Panc1 (cell line): Measurements from ENCODE around the gene HPF1.

Source experiments
- POLR2AphosphoS5 ChIP-seq: IDR thresholded peaks from 2 replicates; pipeline ENCODE4 v1.6.1; 2012; ENCODE audit warnings: mild to moderate bottlenecking, low read depth, low read length, moderate library complexity
- SIN3A ChIP-seq: IDR thresholded peaks from 2 replicates; pipeline ENCODE4 v1.6.1; 2012; ENCODE audit warnings: low read depth, mild to moderate bottlenecking, low read length, moderate library complexity, borderline replicate concordance; ENCODE audit not compliant: insufficient read depth
- TF ChIP-seq, protein P1 (sequence below): fragments of 450-650 bp; IDR thresholded peaks from 2 replicates; pipeline ENCODE4 v1.5.1; 2017; ENCODE audit warnings: mild to moderate bottlenecking

DNA sequence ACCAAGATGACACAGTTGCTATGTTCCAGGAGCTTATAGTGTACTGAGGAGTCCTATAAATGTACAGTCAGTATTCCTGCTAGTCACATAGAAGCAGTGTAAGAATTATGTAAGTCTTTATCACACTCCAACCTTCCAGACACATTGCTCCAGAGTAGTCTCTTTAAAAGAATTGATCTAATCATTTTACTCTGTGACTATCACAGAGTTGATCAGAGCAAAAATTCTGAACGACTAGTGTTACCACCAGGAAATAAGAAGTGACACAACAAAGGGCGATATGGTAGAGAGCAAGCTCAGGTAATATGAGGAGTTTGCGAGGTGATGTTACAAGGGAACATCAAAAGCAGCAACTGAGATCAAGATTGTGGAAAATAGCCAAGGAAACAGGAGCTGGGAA lies 9.0 kb upstream of the HPF1 start:
- TF ChIP-seq, protein P1, sequence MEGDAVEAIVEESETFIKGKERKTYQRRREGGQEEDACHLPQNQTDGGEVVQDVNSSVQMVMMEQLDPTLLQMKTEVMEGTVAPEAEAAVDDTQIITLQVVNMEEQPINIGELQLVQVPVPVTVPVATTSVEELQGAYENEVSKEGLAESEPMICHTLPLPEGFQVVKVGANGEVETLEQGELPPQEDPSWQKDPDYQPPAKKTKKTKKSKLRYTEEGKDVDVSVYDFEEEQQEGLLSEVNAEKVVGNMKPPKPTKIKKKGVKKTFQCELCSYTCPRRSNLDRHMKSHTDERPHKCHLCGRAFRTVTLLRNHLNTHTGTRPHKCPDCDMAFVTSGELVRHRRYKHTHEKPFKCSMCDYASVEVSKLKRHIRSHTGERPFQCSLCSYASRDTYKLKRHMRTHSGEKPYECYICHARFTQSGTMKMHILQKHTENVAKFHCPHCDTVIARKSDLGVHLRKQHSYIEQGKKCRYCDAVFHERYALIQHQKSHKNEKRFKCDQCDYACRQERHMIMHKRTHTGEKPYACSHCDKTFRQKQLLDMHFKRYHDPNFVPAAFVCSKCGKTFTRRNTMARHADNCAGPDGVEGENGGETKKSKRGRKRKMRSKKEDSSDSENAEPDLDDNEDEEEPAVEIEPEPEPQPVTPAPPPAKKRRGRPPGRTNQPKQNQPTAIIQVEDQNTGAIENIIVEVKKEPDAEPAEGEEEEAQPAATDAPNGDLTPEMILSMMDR, result no peak
- TF ChIP-seq POLR2AphosphoS5 (no peak), SIN3A (no peak)
